NCI-H2196 (cell line): ENCODE measurements around the gene NDUFAF7.
"Not testable (repeated sequence)": the region's sequence is repeated elsewhere in the genome, so short reads cannot be mapped to it uniquely, and the experiment has no call there.

Experiments
- DNase-seq: peaks from one replicate; lab custom pipeline; 2025; ENCODE audit not compliant: unreplicated experiment; lab: John Stamatoyannopoulos, UW

Gene NDUFAF7

GRCh38 chr2:37211939-37212338 is 19.5 kb upstream of the NDUFAF7 start:
- no peak for DNase-seq

- DNase-seq, result no peak
These were observed 16.2 kb upstream of the NDUFAF7 start for GRCh38 chr2:37215250-37215649.

GRCh38 chr2:37219046-37219445 is 12.4 kb upstream of the NDUFAF7 start:
- no peak for DNase-seq

GRCh38 chr2:37223131-37223530 is 8.3 kb upstream of the NDUFAF7 start:
- DNase-seq, result no peak

- DNase-seq, result no peak
These were observed 7.4 kb upstream of the NDUFAF7 start for GRCh38 chr2:37224063-37224462.

GRCh38 chr2:37225129-37225528 is 6.3 kb upstream of the NDUFAF7 start:
- not testable (repeated sequence) for DNase-seq

- DNase-seq, result no peak
These were observed 4.6 kb upstream of the NDUFAF7 start for GRCh38 chr2:37226863-37227262.

GRCh38 chr2:37228788-37229187 is 2.7 kb upstream of the NDUFAF7 start:
- no peak for DNase-seq

- no peak for DNase-seq
These were observed 877 bp upstream of the NDUFAF7 start for GRCh38 chr2:37230581-37230980.

- no peak for DNase-seq
These were observed 874 bp downstream of the NDUFAF7 start for GRCh38 chr2:37232131-37232933.

GRCh38 chr2:37243435-37243834 is 12.0 kb downstream of the NDUFAF7 start:
- DNase-seq, result no peak

GRCh38 chr2:37244017-37244416 is 12.6 kb downstream of the NDUFAF7 start:
- no peak for DNase-seq

GRCh38 chr2:37244755-37245154 is 13.3 kb downstream of the NDUFAF7 start:
- DNase-seq, result no peak

GRCh38 chr2:37246205-37246604 is 14.7 kb downstream of the NDUFAF7 start:
- DNase-seq, result no peak

- DNase-seq, result no peak
These were observed 19.6 kb downstream of the NDUFAF7 start for GRCh38 chr2:37250869-37251740.

GRCh38 chr2:37262522-37262921 is 31.1 kb downstream of the NDUFAF7 start:
- DNase-seq, result no peak

GRCh38 chr2:37263839-37264238 is 32.4 kb downstream of the NDUFAF7 start:
- no peak for DNase-seq

- no peak for DNase-seq
These were observed 36.2 kb downstream of the NDUFAF7 start for GRCh38 chr2:37267685-37268084.

- no peak for DNase-seq
These were observed 36.7 kb downstream of the NDUFAF7 start for GRCh38 chr2:37268111-37268510.

GRCh38 chr2:37271376-37272067 is 40.1 kb downstream of the NDUFAF7 start:
- no peak for DNase-seq

- no peak for DNase-seq
These were observed 43.0 kb downstream of the NDUFAF7 start for GRCh38 chr2:37274359-37274965.
